Lower lobe of right lung (tissue), 2 donors: ENCODE results near the gene UBAP2. TPM values are rescaled to one million over a fixed set of nuclear protein-coding genes. Genes with fewer than 3 reads are reported as not detected.

Source experiments
- ATAC-seq, 2 donors: fragments of 200-7000 bp; cut with Tn5 transposase; one replicate each; pipeline ENCODE4 v1.9.1; 2020 to 2022; ENCODE audit warnings: mild to moderate bottlenecking in 2 of 2, moderate library complexity in 2 of 2
- DNase-seq: peaks from one replicate; pipeline ENCODE4 v3.0.0-alpha.2; 2020
- H3K27ac ChIP-seq: fragments of 200-600 bp; one replicate; pipeline ENCODE4 v1.8.0; 2022
- H3K27me3 ChIP-seq: fragments of 200-600 bp; one replicate; pipeline ENCODE4 v1.8.0; 2022; ENCODE audit warnings: low read depth
- H3K36me3 ChIP-seq: fragments of 200-600 bp; one replicate; pipeline ENCODE4 v1.8.0; 2022; ENCODE audit warnings: mild to moderate bottlenecking
- H3K4me1 ChIP-seq: fragments of 200-600 bp; one replicate; pipeline ENCODE4 v1.8.0; 2022
- H3K4me3 ChIP-seq: fragments of 200-600 bp; one replicate; pipeline ENCODE4 v1.8.0; 2022; ENCODE audit warnings: mild to moderate bottlenecking
- H3K9me3 ChIP-seq: fragments of 200-600 bp; one replicate; pipeline ENCODE4 v1.8.0; 2022
- intact Hi-C: fragments of 100-400 bp; cut with DNase I; formaldehyde crosslinking; loops from one replicate; pipeline ENCODE4 v1.11.0; 2022
- total RNA-seq: library from RNA; stranded (reverse); fragmentation: NEBNext Ultra II Directional; extraction: Animal tissue kit (Norgen Biotek cat#: 25700); gene quantifications from one replicate; pipeline ENCODE4 v1.2.1, GENCODE V29; 2021
- TF ChIP-seq, protein P1 (sequence below): fragments of 200-600 bp; IDR thresholded peaks from one replicate; pipeline ENCODE4 v1.8.0; 2022; ENCODE audit warnings: antibody characterized with exemption, mild to moderate bottlenecking
- donor health status: DM: no; HTN: yes; CAD: no; lungs with severe emphysema.

UBAP2 gene
- total RNA-seq, 1 donor from 2014 or later = 33.3 TPM

DNA sequence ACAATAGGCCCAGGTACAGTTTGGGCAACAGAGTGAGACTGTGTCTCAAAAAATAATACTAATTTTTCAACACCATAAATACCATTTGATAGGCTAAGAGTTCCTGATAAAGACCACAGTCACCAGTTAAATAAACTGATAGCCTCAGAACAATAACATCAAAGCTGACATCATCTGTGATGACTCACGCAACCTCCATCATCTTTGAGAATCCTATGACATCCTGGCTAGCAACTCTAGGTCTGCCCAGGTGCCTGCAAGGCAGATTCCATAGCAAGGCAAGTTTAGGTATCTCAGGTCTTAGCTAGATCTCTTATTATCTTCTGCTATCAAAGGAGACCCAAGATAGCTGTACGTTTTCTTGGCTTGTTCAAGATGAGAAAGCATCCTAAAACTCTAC lies 30.5 kb upstream of the UBAP2 start:
- H3K9me3 ChIP-seq = no peaks in the 10 kb centered on the region
- intact Hi-C loops = no loop called here
- no peak for DNase-seq
- no peak overlapping the region for H3K27ac ChIP-seq
- no peak for ATAC-seq
- no peaks in the 10 kb centered on the region for H3K36me3 ChIP-seq
- TF ChIP-seq, protein P1, sequence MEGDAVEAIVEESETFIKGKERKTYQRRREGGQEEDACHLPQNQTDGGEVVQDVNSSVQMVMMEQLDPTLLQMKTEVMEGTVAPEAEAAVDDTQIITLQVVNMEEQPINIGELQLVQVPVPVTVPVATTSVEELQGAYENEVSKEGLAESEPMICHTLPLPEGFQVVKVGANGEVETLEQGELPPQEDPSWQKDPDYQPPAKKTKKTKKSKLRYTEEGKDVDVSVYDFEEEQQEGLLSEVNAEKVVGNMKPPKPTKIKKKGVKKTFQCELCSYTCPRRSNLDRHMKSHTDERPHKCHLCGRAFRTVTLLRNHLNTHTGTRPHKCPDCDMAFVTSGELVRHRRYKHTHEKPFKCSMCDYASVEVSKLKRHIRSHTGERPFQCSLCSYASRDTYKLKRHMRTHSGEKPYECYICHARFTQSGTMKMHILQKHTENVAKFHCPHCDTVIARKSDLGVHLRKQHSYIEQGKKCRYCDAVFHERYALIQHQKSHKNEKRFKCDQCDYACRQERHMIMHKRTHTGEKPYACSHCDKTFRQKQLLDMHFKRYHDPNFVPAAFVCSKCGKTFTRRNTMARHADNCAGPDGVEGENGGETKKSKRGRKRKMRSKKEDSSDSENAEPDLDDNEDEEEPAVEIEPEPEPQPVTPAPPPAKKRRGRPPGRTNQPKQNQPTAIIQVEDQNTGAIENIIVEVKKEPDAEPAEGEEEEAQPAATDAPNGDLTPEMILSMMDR = no peak
- no peaks in the 10 kb centered on the region for H3K27me3 ChIP-seq
- peaks cover 3% of the 10 kb centered on the region for H3K4me1 ChIP-seq
- H3K4me3 ChIP-seq = no peak overlapping the region

DNA sequence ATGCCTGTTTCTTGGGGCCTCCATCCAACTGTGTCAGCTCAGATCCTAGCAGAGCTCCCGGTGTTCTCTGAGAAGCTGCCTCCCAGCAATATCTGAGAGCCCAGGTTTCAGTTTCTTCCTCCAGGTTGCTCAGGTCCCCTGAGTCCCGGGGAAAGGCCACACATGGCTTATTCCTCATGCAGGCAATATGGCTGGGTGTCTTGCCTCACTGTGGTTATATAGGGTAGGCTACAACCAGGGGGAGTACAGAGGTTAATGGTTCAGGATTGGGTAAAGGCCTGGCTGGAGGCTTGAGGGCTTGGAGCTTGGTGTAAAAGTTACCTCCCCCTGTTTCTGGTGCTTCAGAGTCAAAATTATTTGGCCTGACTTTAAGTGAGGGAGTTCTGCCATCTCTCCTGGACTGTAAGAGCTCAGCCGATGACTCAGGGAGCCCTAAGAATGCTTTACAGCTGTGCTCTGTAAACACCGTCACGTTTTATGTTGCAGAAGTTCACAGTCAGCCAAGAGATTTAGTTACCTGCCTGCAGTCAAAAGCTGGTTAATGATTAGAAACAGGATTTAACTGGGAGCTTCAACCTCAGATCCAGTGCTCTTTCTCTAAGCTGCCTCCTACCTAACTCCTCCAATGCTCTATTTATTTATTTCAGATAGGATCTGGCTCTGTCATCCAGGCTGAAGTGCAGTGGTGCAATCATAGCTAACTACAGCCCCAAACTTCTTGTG lies 24.3 kb upstream of the UBAP2 start:
- H3K36me3 ChIP-seq = no peaks in the 10 kb centered on the region
- H3K9me3 ChIP-seq = no peaks in the 10 kb centered on the region
- no peak overlapping the region for H3K4me3 ChIP-seq
- peaks cover 20% of the 10 kb centered on the region for H3K4me1 ChIP-seq
- ATAC-seq (peak; percentile 94 to 96), DNase-seq (no peak)
- no peaks in the 10 kb centered on the region for H3K27me3 ChIP-seq
- intact Hi-C loops = no loop called here
- TF ChIP-seq, protein P1 = no peak
- H3K27ac ChIP-seq = peak overlapping the region; percentile 78

DNA sequence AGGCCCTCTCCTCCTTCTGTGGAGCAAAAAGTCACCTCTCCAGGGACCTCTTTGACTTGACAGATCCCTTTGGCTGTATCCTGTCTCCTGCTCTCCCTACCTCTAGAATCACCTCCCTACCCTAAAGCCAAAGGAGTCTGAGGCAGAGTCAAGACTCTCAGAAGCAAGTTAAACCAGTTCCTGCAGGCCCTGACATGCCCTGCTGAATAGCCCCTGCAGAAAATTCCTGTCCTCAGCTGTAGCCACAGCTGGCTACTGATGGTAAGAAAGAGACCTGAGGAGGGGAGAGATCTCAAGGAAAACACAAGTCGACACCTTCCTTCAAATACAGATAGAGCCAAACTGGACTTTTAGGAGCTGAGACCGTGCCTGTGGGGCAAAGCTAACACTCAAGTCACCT lies 23.7 kb upstream of the UBAP2 start:
- H3K27me3 ChIP-seq = no peaks in the 10 kb centered on the region
- no peaks in the 10 kb centered on the region for H3K36me3 ChIP-seq
- H3K4me1 ChIP-seq = peaks cover 20% of the 10 kb centered on the region
- intact Hi-C loops = no loop called here
- TF ChIP-seq, protein P1 = no peak
- H3K4me3 ChIP-seq = no peak overlapping the region
- ATAC-seq (peak; percentile 62 to 71), DNase-seq (no peak)
- H3K27ac ChIP-seq = peak overlapping the region; percentile 78
- H3K9me3 ChIP-seq = no peaks in the 10 kb centered on the region

DNA sequence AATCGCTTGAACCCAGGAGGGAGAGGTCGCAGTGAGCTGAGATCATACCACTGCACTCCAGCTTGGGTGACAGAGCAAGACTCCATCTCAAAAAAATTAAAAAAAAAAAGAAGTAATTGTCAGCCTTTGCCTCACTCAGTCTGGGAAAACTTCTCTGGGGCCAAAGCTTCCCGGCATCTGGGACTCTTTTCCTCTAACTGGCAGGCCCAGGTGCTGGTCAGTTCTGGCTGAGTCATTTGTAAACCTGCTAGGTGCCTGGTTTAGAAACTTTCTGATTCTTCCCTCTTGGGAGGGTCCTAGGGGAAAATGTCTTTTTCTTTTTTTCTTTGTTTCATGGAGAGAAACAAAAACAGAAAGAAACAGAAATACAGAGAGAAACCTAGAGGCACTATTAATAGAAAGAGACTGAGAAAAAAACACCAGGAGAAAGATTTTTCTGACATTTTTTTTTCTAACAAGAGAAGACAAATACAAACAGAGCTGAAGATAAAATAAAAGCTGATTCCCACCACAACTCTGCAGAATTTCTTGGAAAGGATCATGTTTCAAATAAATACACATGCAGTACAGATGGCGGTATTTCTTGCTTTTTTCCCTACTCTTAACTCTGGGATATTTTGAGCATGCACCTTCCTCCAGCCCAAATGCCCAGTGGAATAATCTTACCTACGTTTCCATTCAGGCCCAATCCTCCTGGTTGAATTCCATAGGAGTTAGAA lies 22.1 kb upstream of the UBAP2 start:
- Histone ChIP-seq H3K27ac (no peak overlapping the region), H3K4me3 (no peak overlapping the region), H3K9me3 (no peaks in the 10 kb centered on the region), H3K36me3 (no peaks in the 10 kb centered on the region), H3K4me1 (peaks cover 20% of the 10 kb centered on the region), H3K27me3 (no peaks in the 10 kb centered on the region)
- intact Hi-C loops = no loop called here
- no peak for DNase-seq
- no peak for ATAC-seq
- TF ChIP-seq, protein P1 = no peak

DNA sequence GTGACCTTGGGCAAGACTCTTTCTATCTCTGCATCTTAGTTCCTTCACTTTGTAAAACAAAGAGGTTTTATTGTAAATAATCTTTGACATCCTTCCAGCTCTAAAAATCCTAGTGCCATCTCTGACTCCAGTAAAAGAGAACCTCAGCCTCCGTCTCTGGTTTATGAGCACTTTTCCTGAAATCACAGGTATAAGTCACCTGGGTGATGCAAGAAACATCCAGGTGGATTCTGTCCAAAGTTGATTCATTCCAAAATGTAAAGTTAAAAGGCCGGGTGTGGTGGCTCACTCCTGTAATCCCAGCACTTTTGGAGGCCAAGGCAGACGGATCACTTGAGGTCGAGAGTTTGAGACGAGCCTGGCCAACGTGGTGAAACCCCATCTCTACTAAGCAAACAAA lies 21.1 kb upstream of the UBAP2 start:
- no peak overlapping the region for H3K27ac ChIP-seq
- intact Hi-C loops = no loop called here
- H3K9me3 ChIP-seq = no peaks in the 10 kb centered on the region
- no peak for DNase-seq
- no peak overlapping the region for H3K4me3 ChIP-seq
- no peaks in the 10 kb centered on the region for H3K27me3 ChIP-seq
- ATAC-seq = no peak
- H3K36me3 ChIP-seq = no peaks in the 10 kb centered on the region
- peaks cover 20% of the 10 kb centered on the region for H3K4me1 ChIP-seq
- TF ChIP-seq, protein P1 = no peak
